ENCODE measurements around the gene ZGRF1.

ZGRF1 gene

GRCh38 chr4:112516471-112517066 is 120.1 kb downstream of the ZGRF1 start:
- Histone ChIP-seq H3K36me3 (ENCODE audit: control insufficient read depth, insufficient read depth, low read length) (no peaks in the 10 kb centered on the region), H3K4me3 (ENCODE audit: extremely low read depth, insufficient read depth, low read length, poor library complexity, severe bottlenecking) (peak overlapping the region; percentile 9), H3K4me1 (ENCODE audit: control insufficient read depth, insufficient read depth, low read length, poor library complexity, severe bottlenecking) (peaks cover 10% of the 10 kb centered on the region), H3K9me3 (ENCODE audit: control insufficient read depth, low read length) (no peaks in the 10 kb centered on the region), H3K27ac (ENCODE audit: low read depth, low read length, severe bottlenecking) (no peak overlapping the region)
- WGBS, 2 experiments (ENCODE audit: insufficient coverage in 2 of 2) = 0 to 1% methylated on average over 19 to 34 of the region's 55 CpGs

- 0% methylated on average over 4 to 6 of the region's 15 CpGs for WGBS, 2 experiments (ENCODE audit: insufficient coverage in 2 of 2)
- H3K4me1 ChIP-seq (ENCODE audit: control insufficient read depth, insufficient read depth, low read length, poor library complexity, severe bottlenecking) = peaks cover 14% of the 10 kb centered on the region
Observed at GRCh38 chr4:112516066-112516470, 120.6 kb downstream of the ZGRF1 start, which contains the start of gene NEUROG2. TSS of gene NEUROG2 (minus strand) at chr4:112516180. CDS start at chr4:112515475, 705 bp downstream.

DNA sequence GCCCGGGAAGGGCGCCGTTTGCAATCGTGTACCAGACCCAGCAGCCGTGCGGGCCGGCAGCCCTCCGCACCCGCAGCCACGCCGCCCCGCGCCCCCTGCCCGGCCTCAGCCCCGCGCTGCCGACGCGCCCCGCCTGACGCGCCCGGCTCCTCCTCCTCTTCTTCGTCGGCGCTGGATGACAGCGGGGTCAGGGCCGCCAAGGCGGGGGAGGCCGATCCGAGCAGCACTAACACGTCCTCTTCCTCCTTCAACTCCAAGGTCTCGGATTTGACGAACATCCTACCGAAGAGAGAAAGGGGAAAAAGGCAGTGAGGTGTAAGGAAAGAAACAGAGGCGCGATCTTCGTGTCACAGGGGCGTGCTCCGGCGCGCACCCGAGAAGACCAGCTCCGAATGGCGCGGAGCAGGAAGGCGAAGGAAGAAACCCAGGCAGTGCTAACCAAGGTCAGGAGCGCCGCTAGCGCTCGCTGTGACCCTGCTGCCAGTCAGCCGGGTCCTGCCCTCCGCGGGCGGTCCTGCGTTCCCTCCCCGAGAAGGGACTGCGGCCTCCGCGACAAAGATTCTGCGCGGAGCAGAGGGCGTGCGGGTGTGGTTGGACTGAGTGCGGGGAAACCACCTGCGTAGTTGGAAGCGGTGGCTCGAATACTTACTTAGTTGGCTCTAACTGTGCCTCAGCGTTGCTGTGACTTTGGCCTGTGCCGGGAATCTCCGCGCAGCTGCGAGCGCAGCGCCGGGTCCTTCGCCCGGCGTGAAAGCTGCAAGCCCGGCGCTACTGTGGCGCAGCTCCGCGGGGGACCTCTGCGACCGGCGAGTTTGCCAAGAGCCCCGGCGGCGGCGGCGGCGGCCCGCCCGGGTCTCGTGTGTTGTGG is 121.3 kb downstream of the ZGRF1 start:
- H3K9me3 ChIP-seq (ENCODE audit: control insufficient read depth, low read length) = no peaks in the 10 kb centered on the region
- 0 to 1% methylated on average over 57 to 59 of the region's 96 CpGs for WGBS, 2 experiments (ENCODE audit: insufficient coverage in 2 of 2)
- H3K36me3 ChIP-seq (ENCODE audit: control insufficient read depth, insufficient read depth, low read length) = no peaks in the 10 kb centered on the region
- peaks cover 18% of the 10 kb centered on the region for H3K4me1 ChIP-seq (ENCODE audit: control insufficient read depth, insufficient read depth, low read length, poor library complexity, severe bottlenecking)
- H3K27ac ChIP-seq (ENCODE audit: low read depth, low read length, severe bottlenecking) = no peak overlapping the region
- H3K4me3 ChIP-seq (ENCODE audit: extremely low read depth, insufficient read depth, low read length, poor library complexity, severe bottlenecking) = peak overlapping the region; percentile 37

More at GRCh38 chr4:112516066-112516470, 120.6 kb downstream of the ZGRF1 start, which contains the start of gene NEUROG2:
- no peak within 1 kb of the TSS for H3K27ac ChIP-seq (ENCODE audit: low read depth, low read length, severe bottlenecking)
- H3K4me3 ChIP-seq (ENCODE audit: extremely low read depth, insufficient read depth, low read length, poor library complexity, severe bottlenecking) = peak within 1 kb of the TSS; percentile 37
- H3K9me3 ChIP-seq (ENCODE audit: control insufficient read depth, low read length) = no peaks in the 10 kb centered on the region
- H3K36me3 ChIP-seq (ENCODE audit: control insufficient read depth, insufficient read depth, low read length) = no peaks in the 10 kb centered on the region

DNA sequence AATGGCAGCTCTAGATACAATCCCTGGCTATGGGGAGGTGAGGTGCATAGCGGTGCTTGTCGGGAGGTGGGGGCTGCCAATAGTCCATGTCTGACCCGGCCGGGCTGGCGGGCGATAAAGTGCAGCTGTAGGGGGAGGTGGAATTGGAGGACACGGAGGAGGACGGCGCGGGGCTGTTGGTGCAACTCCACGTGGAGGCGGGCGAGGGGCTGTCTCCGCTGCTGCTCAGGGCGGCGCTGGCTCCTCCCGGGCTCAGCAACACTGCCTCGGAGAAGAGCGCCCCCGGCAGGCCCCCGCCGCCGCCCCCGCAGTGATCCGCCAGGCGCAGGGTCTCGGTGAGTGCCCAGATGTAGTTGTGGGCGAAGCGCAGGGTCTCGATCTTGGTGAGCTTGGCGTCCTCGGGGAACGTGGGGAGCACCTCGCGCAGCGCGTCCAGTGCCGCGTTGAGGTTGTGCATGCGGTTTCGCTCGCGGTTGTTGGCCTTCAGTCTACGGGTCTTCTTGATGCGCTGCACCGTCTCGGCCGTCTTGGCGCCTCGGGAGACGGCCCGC is 122.0 kb downstream of the ZGRF1 start:
- no peaks in the 10 kb centered on the region for H3K36me3 ChIP-seq (ENCODE audit: control insufficient read depth, insufficient read depth, low read length)
- no peaks in the 10 kb centered on the region for H3K9me3 ChIP-seq (ENCODE audit: control insufficient read depth, low read length)
- peaks cover 21% of the 10 kb centered on the region for H3K4me1 ChIP-seq (ENCODE audit: control insufficient read depth, insufficient read depth, low read length, poor library complexity, severe bottlenecking)
- 0 to 1% methylated on average over 42 to 52 of the region's 52 CpGs for WGBS, 2 experiments (ENCODE audit: insufficient coverage in 2 of 2)
- H3K4me3 ChIP-seq (ENCODE audit: extremely low read depth, insufficient read depth, low read length, poor library complexity, severe bottlenecking) = peak overlapping the region; percentile 37
- H3K27ac ChIP-seq (ENCODE audit: low read depth, low read length, severe bottlenecking) = no peak overlapping the region

GRCh38 chr4:112513971-112514646 is 122.6 kb downstream of the ZGRF1 start:
- Histone ChIP-seq H3K27ac (ENCODE audit: low read depth, low read length, severe bottlenecking) (no peak overlapping the region), H3K4me3 (ENCODE audit: extremely low read depth, insufficient read depth, low read length, poor library complexity, severe bottlenecking) (peak overlapping the region; percentile 1), H3K4me1 (ENCODE audit: control insufficient read depth, insufficient read depth, low read length, poor library complexity, severe bottlenecking) (peaks cover 24% of the 10 kb centered on the region), H3K36me3 (ENCODE audit: control insufficient read depth, insufficient read depth, low read length) (no peaks in the 10 kb centered on the region), H3K9me3 (ENCODE audit: control insufficient read depth, low read length) (no peaks in the 10 kb centered on the region)
- WGBS, 2 experiments (ENCODE audit: insufficient coverage in 2 of 2) = 1 to 2% methylated on average over 10 to 11 of the region's 15 CpGs

- no peak overlapping the region for H3K4me3 ChIP-seq (ENCODE audit: extremely low read depth, insufficient read depth, low read length, poor library complexity, severe bottlenecking)
- WGBS, 2 experiments (ENCODE audit: insufficient coverage in 2 of 2) = 7 to 10% methylated on average over 2 to 3 of the region's 4 CpGs
- H3K9me3 ChIP-seq (ENCODE audit: control insufficient read depth, low read length) = no peaks in the 10 kb centered on the region
- no peak overlapping the region for H3K27ac ChIP-seq (ENCODE audit: low read depth, low read length, severe bottlenecking)
- no peaks in the 10 kb centered on the region for H3K36me3 ChIP-seq (ENCODE audit: control insufficient read depth, insufficient read depth, low read length)
- H3K4me1 ChIP-seq (ENCODE audit: control insufficient read depth, insufficient read depth, low read length, poor library complexity, severe bottlenecking) = peaks cover 20% of the 10 kb centered on the region
Observed at GRCh38 chr4:112511803-112512118, 124.9 kb downstream of the ZGRF1 start.

- peaks cover 16% of the 10 kb centered on the region for H3K4me1 ChIP-seq (ENCODE audit: control insufficient read depth, insufficient read depth, low read length, poor library complexity, severe bottlenecking)
Observed at GRCh38 chr4:112511093-112511802, 125.5 kb downstream of the ZGRF1 start.

DNA sequence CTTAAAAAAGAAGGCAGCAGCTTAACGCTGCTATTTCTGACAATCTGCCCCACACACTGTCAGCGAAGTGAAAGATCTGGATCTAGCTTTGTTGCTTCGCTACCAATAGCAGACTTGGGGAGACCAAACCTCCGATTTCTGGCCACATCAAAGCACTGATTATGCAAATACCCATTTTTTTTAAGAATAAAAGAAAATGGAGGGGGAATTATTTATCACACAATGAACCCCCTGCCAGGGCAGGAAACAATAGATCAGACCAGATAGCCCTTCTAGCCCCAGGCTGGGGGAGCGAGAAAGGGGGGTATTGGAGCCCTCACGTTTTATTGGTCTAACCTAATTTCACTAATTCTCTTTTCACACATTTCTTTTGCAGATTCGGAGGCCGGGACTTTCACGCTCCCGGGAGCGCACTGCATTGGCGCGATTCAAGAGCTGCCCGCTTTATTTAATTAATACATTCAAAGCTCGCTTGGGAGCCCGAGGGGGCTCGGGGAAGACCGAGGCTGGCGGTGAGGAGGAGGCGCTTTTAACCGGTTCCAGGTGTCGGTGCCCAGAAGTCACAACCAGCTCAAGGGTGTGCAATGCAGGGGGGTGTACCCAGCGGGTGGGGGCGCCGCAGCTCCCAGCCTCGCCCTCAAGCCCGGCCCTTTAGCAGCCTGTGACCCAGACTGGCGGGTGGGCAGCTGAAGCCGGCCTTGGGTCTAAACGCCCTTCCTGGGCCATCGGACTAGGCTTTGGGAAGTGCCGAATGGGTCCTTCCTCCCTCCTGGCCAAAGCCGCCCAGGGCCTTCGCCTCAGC is 126.2 kb downstream of the ZGRF1 start:
- Histone ChIP-seq H3K4me1 (ENCODE audit: control insufficient read depth, insufficient read depth, low read length, poor library complexity, severe bottlenecking) (peaks cover 16% of the 10 kb centered on the region), H3K27ac (ENCODE audit: low read depth, low read length, severe bottlenecking) (no peak overlapping the region), H3K9me3 (ENCODE audit: control insufficient read depth, low read length) (no peaks in the 10 kb centered on the region), H3K4me3 (ENCODE audit: extremely low read depth, insufficient read depth, low read length, poor library complexity, severe bottlenecking) (no peak overlapping the region), H3K36me3 (ENCODE audit: control insufficient read depth, insufficient read depth, low read length) (no peaks in the 10 kb centered on the region)
- WGBS, 2 experiments (ENCODE audit: insufficient coverage in 2 of 2) = 0 to 1% methylated on average over 15 to 26 of the region's 34 CpGs

More at GRCh38 chr4:112511093-112511802, 125.5 kb downstream of the ZGRF1 start:
- H3K36me3 ChIP-seq (ENCODE audit: control insufficient read depth, insufficient read depth, low read length) = no peaks in the 10 kb centered on the region
- no peak overlapping the region for H3K4me3 ChIP-seq (ENCODE audit: extremely low read depth, insufficient read depth, low read length, poor library complexity, severe bottlenecking)
- no peaks in the 10 kb centered on the region for H3K9me3 ChIP-seq (ENCODE audit: control insufficient read depth, low read length)
- no peak overlapping the region for H3K27ac ChIP-seq (ENCODE audit: low read depth, low read length, severe bottlenecking)
- WGBS, 2 experiments (ENCODE audit: insufficient coverage in 2 of 2) = 1% methylated on average over 27 to 32 of the region's 40 CpGs

DNA sequence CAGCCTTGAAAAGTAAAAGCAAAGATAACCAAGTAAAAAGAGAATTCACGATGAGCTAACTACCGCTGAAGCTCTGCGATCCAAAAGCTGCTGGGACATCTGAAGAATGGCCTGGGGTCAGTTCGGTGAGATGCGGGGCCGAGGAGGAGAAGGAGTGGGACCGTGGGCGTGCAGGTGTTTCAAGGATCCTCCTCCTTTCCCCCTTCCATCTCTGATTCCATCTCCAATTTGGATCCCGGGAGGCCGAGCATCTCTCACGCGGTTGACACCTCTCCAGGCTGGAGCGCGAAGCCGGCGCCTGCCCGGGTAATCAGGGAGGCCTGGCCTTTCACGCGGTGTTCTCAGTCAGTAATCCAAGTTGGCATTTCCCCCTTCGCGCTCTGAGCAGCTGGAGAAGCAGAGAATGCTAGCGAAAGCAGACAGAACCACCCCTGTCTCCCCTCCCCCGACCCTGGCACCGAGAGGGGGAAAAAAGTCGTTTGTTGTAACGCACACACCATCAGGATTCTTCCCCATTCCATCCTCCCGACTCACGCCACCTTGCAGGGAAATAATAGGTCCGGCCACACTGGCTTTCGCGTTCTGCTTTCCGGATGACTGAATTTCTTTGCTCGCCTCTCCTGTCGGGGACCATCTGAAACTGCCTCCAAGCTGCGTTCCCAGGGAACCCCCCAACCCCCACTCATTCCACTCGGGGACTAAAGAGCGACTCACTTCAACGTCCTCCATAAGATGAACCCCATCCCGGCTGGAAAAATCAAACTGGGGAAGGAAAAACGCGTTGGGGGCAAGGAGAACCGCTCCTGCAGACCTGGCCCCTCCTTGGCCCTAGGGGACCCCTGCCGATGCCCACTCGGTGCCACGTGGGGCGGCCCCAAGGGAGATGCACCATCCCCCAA is 127.2 kb downstream of the ZGRF1 start:
- H3K36me3 ChIP-seq (ENCODE audit: control insufficient read depth, insufficient read depth, low read length) = no peaks in the 10 kb centered on the region
- 2% methylated on average over 29 to 38 of the region's 46 CpGs for WGBS, 2 experiments (ENCODE audit: insufficient coverage in 2 of 2)
- H3K4me1 ChIP-seq (ENCODE audit: control insufficient read depth, insufficient read depth, low read length, poor library complexity, severe bottlenecking) = peaks cover 14% of the 10 kb centered on the region
- H3K4me3 ChIP-seq (ENCODE audit: extremely low read depth, insufficient read depth, low read length, poor library complexity, severe bottlenecking) = no peak overlapping the region
- H3K27ac ChIP-seq (ENCODE audit: low read depth, low read length, severe bottlenecking) = no peak overlapping the region
- H3K9me3 ChIP-seq (ENCODE audit: control insufficient read depth, low read length) = no peaks in the 10 kb centered on the region

Measured in mesodermal cell (in vitro differentiated cells).